Amniotic epithelial cell (primary cell): ENCODE measurements around the gene RAD18.

Experiments
- DNase-seq: peaks from one replicate; pipeline ENCODE4 v3.0.0-alpha.2; 2010; ENCODE audit warnings: low read depth

RAD18 gene

GRCh38 chr3:8864402-8865350, 98.6 kb downstream of the RAD18 start:
- DNase-seq = no peak

GRCh38 chr3:8863891-8864290, 99.4 kb downstream of the RAD18 start:
- no peak for DNase-seq

GRCh38 chr3:8857720-8858367, 105.4 kb downstream of the RAD18 start:
- no peak for DNase-seq

- DNase-seq = no peak
Observed at GRCh38 chr3:8856721-8857120, 106.6 kb downstream of the RAD18 start.

- DNase-seq = no peak
Observed at GRCh38 chr3:8856071-8856470, 107.2 kb downstream of the RAD18 start.

GRCh38 chr3:8854656-8855055, 108.6 kb downstream of the RAD18 start:
- no peak for DNase-seq

- no peak for DNase-seq
Observed at GRCh38 chr3:8853081-8853480, 110.2 kb downstream of the RAD18 start.

- DNase-seq = no peak
Observed at GRCh38 chr3:8852511-8852910, 110.8 kb downstream of the RAD18 start.

GRCh38 chr3:8851703-8852102, 111.6 kb downstream of the RAD18 start:
- DNase-seq = peak; percentile 81

- peak; percentile 19 for DNase-seq
Observed at GRCh38 chr3:8848696-8849131, 114.6 kb downstream of the RAD18 start.

GRCh38 chr3:8847317-8847716, 116.0 kb downstream of the RAD18 start:
- no peak for DNase-seq

GRCh38 chr3:8846176-8846575, 117.1 kb downstream of the RAD18 start:
- DNase-seq = no peak

GRCh38 chr3:8845641-8846040, 117.6 kb downstream of the RAD18 start:
- no peak for DNase-seq

GRCh38 chr3:8843347-8843746, 119.9 kb downstream of the RAD18 start:
- no peak for DNase-seq

- no peak for DNase-seq
Observed at GRCh38 chr3:8842293-8842692, 121.0 kb downstream of the RAD18 start.

- DNase-seq = no peak
Observed at GRCh38 chr3:8841472-8841871, 121.8 kb downstream of the RAD18 start.

GRCh38 chr3:8840556-8840955, 122.7 kb downstream of the RAD18 start:
- DNase-seq = peak; percentile 78

GRCh38 chr3:8839607-8840325, 123.5 kb downstream of the RAD18 start:
- DNase-seq = no peak

GRCh38 chr3:8838765-8839423, 124.4 kb downstream of the RAD18 start:
- no peak for DNase-seq

GRCh38 chr3:8838234-8838633, 125.0 kb downstream of the RAD18 start:
- no peak for DNase-seq

GRCh38 chr3:8837162-8837561, 126.1 kb downstream of the RAD18 start:
- DNase-seq = peak; percentile 83

- DNase-seq = no peak
Observed at GRCh38 chr3:8836096-8836495, 127.2 kb downstream of the RAD18 start.
